Measurements from ENCODE around the gene NACA. TPM values are rescaled to one million over a fixed set of nuclear protein-coding genes. Genes with fewer than 3 reads are reported as not detected.
A peak's percentile ranks its signal among the peaks of the same experiment; 100 is the strongest.
"Not testable (repeated sequence)": the region's sequence is repeated elsewhere in the genome, so short reads cannot be mapped to it uniquely, and the experiment has no call there.

NACA gene
- polyA plus RNA-seq, 1 experiment, result 723 TPM

DNA sequence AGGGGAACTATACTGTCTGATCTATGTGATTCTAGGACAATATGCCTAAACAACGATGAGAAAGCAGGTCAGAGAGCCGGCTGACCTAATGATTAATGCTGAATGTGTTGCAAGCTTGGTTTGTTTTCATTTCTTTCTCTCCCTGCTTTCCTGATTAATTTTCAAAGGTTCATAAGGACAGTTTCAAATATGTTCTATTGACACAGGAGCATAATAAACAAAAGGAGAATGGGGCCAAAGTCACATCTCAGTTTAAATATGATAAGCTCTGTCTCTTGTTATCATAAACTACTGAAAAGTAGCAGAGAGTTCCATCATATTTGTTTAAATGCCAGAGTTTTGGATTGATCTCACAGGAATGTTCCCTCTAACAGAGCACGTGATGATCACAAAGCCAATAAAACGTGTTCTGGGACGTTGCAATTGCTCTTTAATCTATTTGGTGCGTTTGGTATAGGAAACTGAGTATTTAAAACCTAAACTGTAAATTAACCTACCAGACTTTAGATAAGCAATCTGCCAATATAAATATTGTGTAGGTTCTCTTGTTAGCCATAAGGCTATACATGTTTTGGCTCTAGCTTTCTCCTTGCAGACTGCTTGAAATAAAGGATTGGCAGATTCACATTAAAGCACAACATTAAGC lies 34.3 kb upstream of the NACA start:
- ChIA-PET POLR2A (no interaction called here), CTCF (interaction anchor here (4.1 to 7.5 kb wide), 3 partner anchors 229 to 302 kb away, joined by 36 to 83 read pairs (median 66); partner anchors contain the start of gene ZBTB39)
- Histone ChIP-seq H3K27me3 (ENCODE audit: control insufficient read depth, insufficient read depth, low read length) (no peaks in the 10 kb centered on the region), H3K4me3 (ENCODE audit: low read depth, low read length) (no peak overlapping the region), H3K9me3 (ENCODE audit: control insufficient read depth, insufficient read depth, low read length) (peaks cover 8% of the 10 kb centered on the region; the same call in 1 of the 2 replicates), H3K27ac (ENCODE audit: low read depth, low read length) (no peak overlapping the region)
- DNase-seq (ENCODE audit: low read depth, low spot score), result no peak
- TF ChIP-seq CTCF (IDR thresholded peaks at IDR 0.05; ENCODE audit: low read depth, low read length), result no peak

DNA sequence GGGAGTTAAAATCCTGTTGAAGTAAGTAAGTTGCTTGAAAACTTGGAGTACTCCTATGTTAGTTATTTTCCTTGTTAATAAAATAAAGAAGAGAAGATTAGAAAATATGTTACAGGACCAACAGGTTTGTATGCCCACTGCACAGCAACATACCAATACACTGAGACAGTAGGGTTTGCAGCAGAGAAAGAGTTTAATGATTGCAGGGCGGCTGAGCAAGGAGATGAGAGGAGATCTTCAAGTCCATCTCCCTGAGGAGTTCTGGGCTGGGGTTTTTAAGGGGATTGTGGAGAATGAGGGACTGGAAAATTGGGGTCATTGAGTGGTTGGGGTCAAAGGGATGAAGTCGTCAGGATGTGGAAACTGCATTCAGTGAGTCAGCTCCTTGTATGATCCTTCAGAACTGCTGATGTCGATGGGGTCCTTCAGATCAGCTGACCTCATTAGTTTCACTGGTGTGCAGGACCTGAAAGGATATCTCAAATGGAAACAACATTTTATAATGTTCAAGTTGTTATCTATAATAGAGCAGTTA lies 33.7 kb upstream of the NACA start:
- no peak for DNase-seq (ENCODE audit: low read depth, low spot score)
- no peak overlapping the region for H3K27ac ChIP-seq (ENCODE audit: low read depth, low read length)
- peaks cover 8% of the 10 kb centered on the region; the same call in 1 of the 2 replicates for H3K9me3 ChIP-seq (ENCODE audit: control insufficient read depth, insufficient read depth, low read length)
- TF ChIP-seq CTCF (IDR thresholded peaks at IDR 0.05; ENCODE audit: low read depth, low read length), result no peak
- no peaks in the 10 kb centered on the region for H3K27me3 ChIP-seq (ENCODE audit: control insufficient read depth, insufficient read depth, low read length)
- H3K4me3 ChIP-seq (ENCODE audit: low read depth, low read length), result no peak overlapping the region
- ChIA-PET POLR2A (interaction anchor here (0.5 to 0.6 kb wide), 2 partner anchors 259 to 353 kb away, joined by 3 read pairs; no protein-coding TSS in a partner anchor), CTCF (interaction anchor here (1.0 to 7.5 kb wide), 6 partner anchors 121 to 303 kb away, joined by 3 to 83 read pairs (median 21); partner anchors contain the start of gene ZBTB39)

DNA sequence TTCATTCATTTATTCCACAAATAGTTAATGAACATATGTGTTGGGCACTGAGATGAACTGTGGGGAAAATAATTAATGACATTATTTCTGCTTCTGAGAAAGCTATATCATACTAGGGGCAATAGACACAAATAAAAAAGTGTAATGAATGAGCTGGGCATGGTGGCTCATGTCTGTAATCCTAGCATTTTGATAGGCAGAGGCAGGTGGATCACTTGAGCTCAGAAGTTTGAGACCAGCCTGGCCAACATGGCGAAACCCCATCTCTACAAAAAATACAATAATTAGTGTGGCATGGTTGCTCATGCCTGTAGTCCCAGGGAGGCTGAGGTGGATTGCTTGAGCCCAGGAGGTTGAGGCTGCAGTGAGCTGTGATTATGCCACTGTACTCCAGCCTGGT lies 32.9 kb upstream of the NACA start:
- CTCF ChIA-PET, result interaction anchor here (0.6 to 7.5 kb wide), 12 partner anchors 8 to 303 kb away, joined by 3 to 83 read pairs (median 5); partner anchors contain the start of gene ZBTB39
- H3K9me3 ChIP-seq (ENCODE audit: control insufficient read depth, insufficient read depth, low read length); H3K4me3 ChIP-seq (ENCODE audit: low read depth, low read length); DNase-seq (ENCODE audit: low read depth, low spot score); H3K27me3 ChIP-seq (ENCODE audit: control insufficient read depth, insufficient read depth, low read length); POLR2A ChIA-PET; H3K27ac ChIP-seq (ENCODE audit: low read depth, low read length): not testable (repeated sequence)

- Histone ChIP-seq H3K27ac (ENCODE audit: low read depth, low read length) (no peak overlapping the region), H3K4me3 (ENCODE audit: low read depth, low read length) (no peak overlapping the region), H3K9me3 (ENCODE audit: control insufficient read depth, insufficient read depth, low read length) (peaks cover 5% of the 10 kb centered on the region; the same call in 1 of the 2 replicates), H3K27me3 (ENCODE audit: control insufficient read depth, insufficient read depth, low read length) (no peaks in the 10 kb centered on the region)
- no peak for TF ChIP-seq CTCF (IDR thresholded peaks at IDR 0.05; ENCODE audit: low read depth, low read length)
- no peak for DNase-seq (ENCODE audit: low read depth, low spot score)
- ChIA-PET POLR2A (interaction anchor here (1.1 kb wide), 1 partner anchor 28 kb away, joined by 3 read pairs; the partner anchor contains the start of gene NACA), CTCF (interaction anchor here (1.0 to 7.5 kb wide), 4 partner anchors 10 to 309 kb away, joined by 5 to 83 read pairs (median 8); partner anchors contain the start of gene ZBTB39)
Measured at GRCh38 chr12:56753566-56753965, 28.5 kb upstream of the NACA start.

GRCh38 chr12:56751712-56752598 lies 26.9 kb upstream of the NACA start, which contains the start of gene PRIM1:
TSS of gene PRIM1 (minus strand) at chr12:56752323. CDS start at chr12:56752298, 25 bp downstream.
- CTCF ChIA-PET, result interaction anchor here (0.7 kb wide), 1 partner anchor 9 kb away, joined by 6 read pairs; no protein-coding TSS in a partner anchor
- POLR2A ChIA-PET, result interaction anchor here (0.7 to 1.6 kb wide), 3 partner anchors 16 to 115 kb away, joined by 6 to 8 read pairs (median 7); partner anchors contain the start of gene NACA
- TF ChIP-seq CTCF (IDR thresholded peaks at IDR 0.05; ENCODE audit: low read depth, low read length), result peak; percentile 23; the same call in 1 of the 2 replicates
- no peaks in the 10 kb centered on the region for H3K27me3 ChIP-seq (ENCODE audit: control insufficient read depth, insufficient read depth, low read length)
- DNase-seq (ENCODE audit: low read depth, low spot score), result peak; percentile 10
- no peaks in the 10 kb centered on the region for H3K9me3 ChIP-seq (ENCODE audit: control insufficient read depth, insufficient read depth, low read length)
- peak within 1 kb of the TSS; percentile 87 for H3K4me3 ChIP-seq (ENCODE audit: low read depth, low read length)
- H3K27ac ChIP-seq (ENCODE audit: low read depth, low read length), result peak within 1 kb of the TSS; percentile 39

DNA sequence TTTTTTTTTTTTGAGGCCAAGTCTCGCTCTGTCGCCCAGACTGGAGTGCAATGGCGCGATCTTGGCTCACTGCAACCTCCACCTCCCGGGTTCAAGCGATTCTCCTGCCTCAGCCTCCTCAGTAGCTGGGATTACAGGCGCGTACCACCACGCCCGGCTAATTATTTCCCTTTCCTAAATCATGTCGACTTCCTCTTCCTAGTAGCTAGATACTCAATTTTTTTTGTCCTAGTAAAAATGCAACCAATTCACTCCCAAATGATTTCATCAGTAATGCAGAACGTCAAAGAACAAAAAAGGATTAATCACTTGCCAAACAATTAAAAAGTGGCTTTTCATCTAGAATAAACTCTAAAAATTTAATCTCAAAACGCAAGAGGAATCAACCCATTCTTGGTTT lies 25.5 kb upstream of the NACA start:
- CTCF ChIA-PET, result interaction anchor here (0.6 kb wide), 1 partner anchor 83 kb away, joined by 6 read pairs; no protein-coding TSS in a partner anchor
- DNase-seq (ENCODE audit: low read depth, low spot score); H3K27ac ChIP-seq (ENCODE audit: low read depth, low read length); H3K4me3 ChIP-seq (ENCODE audit: low read depth, low read length); H3K9me3 ChIP-seq (ENCODE audit: control insufficient read depth, insufficient read depth, low read length); POLR2A ChIA-PET; H3K27me3 ChIP-seq (ENCODE audit: control insufficient read depth, insufficient read depth, low read length): not testable (repeated sequence)

Measured in AG04450 (cell line).